ENCODE measurements around the gene STK26. TPM values are rescaled to one million over a fixed set of nuclear protein-coding genes. Genes with fewer than 3 reads are reported as not detected.

Gene STK26
- total and polyA plus RNA-seq, 4 donors = 9.1 to 16.4 (median 11.1) TPM

- peaks cover 0 to 3% (median 0%) of the 10 kb centered on the region in 5 donors for H3K4me1 ChIP-seq (ENCODE audit: control insufficient read depth in 5 of 5, insufficient read depth in 5 of 5, low read length in 5 of 5)
- H3K27me3 ChIP-seq (ENCODE audit: control insufficient read depth in 3 of 3, insufficient read depth in 3 of 3, low read length in 2 of 3) = peaks cover 0 to 50% (median 26%) of the 10 kb centered on the region in 3 donors
- ATAC-seq (ENCODE audit: insufficient read depth, low FRiP score) = no peak
- WGBS, 2 donors = 69 to 89% methylated on average over 3 of the region's 3 CpGs
- no peaks in the 10 kb centered on the region for H3K36me3 ChIP-seq (ENCODE audit: control insufficient read depth in 4 of 4, insufficient read depth in 4 of 4, low read length in 4 of 4)
- no peak for TF ChIP-seq CTCF (IDR thresholded peaks at IDR 0.05; ENCODE audit: control extremely low read depth, extremely low read depth)
- H3K9me3 ChIP-seq (ENCODE audit: control insufficient read depth in 4 of 4, insufficient read depth in 3 of 4, low read length in 3 of 4) = peaks cover 0 to 8% (median 0%) of the 10 kb centered on the region in 4 donors
- no peak overlapping the region for H3K27ac ChIP-seq (ENCODE audit: low read depth in 1 of 2, low read length in 1 of 2)
- H3K4me3 ChIP-seq = no peak overlapping the region
- no peak for DNase-seq
- H3K9ac ChIP-seq (ENCODE audit: insufficient read depth in 1 of 2, low read length in 2 of 2) = no peak overlapping the region
These were observed 96.2 kb downstream of the STK26 start for GRCh38 chrX:132119283-132119682.

- Histone ChIP-seq H3K9me3 (ENCODE audit: control insufficient read depth in 4 of 4, insufficient read depth in 3 of 4, low read length in 3 of 4) (peaks cover 0 to 8% (median 0%) of the 10 kb centered on the region in 4 donors), H3K27ac (ENCODE audit: low read depth in 1 of 2, low read length in 1 of 2) (no peak overlapping the region), H3K9ac (ENCODE audit: insufficient read depth in 1 of 2, low read length in 2 of 2) (no peak overlapping the region), H3K27me3 (ENCODE audit: control insufficient read depth in 3 of 3, insufficient read depth in 3 of 3, low read length in 2 of 3) (peaks cover 0 to 50% (median 22%) of the 10 kb centered on the region in 3 donors), H3K4me1 (ENCODE audit: control insufficient read depth in 5 of 5, insufficient read depth in 5 of 5, low read length in 5 of 5) (peaks cover 0 to 3% (median 0%) of the 10 kb centered on the region in 5 donors), H3K4me3 (no peak overlapping the region), H3K36me3 (ENCODE audit: control insufficient read depth in 4 of 4, insufficient read depth in 4 of 4, low read length in 4 of 4) (no peaks in the 10 kb centered on the region)
- 62 to 85% methylated on average over 12 of the region's 12 CpGs for WGBS, 2 donors
- no peak for ATAC-seq (ENCODE audit: insufficient read depth, low FRiP score)
- no peak for TF ChIP-seq CTCF (IDR thresholded peaks at IDR 0.05; ENCODE audit: control extremely low read depth, extremely low read depth)
- DNase-seq = peak in 2 of 3 donors; percentile 8 to 26
These were observed 96.9 kb downstream of the STK26 start for GRCh38 chrX:132119821-132120515.

GRCh38 chrX:132120913-132121312, 97.8 kb downstream of the STK26 start:
- WGBS, 2 donors = 62 to 83% methylated on average over 4 of the region's 4 CpGs
- no peak for ATAC-seq (ENCODE audit: insufficient read depth, low FRiP score)
- H3K27me3 ChIP-seq (ENCODE audit: control insufficient read depth in 3 of 3, insufficient read depth in 3 of 3, low read length in 2 of 3) = peaks cover 0 to 52% (median 29%) of the 10 kb centered on the region in 3 donors

More at GRCh38 chrX:132120913-132121312, 97.8 kb downstream of the STK26 start:
- no peak for TF ChIP-seq CTCF (IDR thresholded peaks at IDR 0.05; ENCODE audit: control extremely low read depth, extremely low read depth)
- H3K4me1 ChIP-seq (ENCODE audit: control insufficient read depth in 5 of 5, insufficient read depth in 5 of 5, low read length in 5 of 5) = peaks cover 0 to 3% (median 0%) of the 10 kb centered on the region in 5 donors
- no peak overlapping the region for H3K9ac ChIP-seq (ENCODE audit: insufficient read depth in 1 of 2, low read length in 2 of 2)
- H3K27ac ChIP-seq (ENCODE audit: low read depth in 1 of 2, low read length in 1 of 2) = no peak overlapping the region
- H3K9me3 ChIP-seq (ENCODE audit: control insufficient read depth in 4 of 4, insufficient read depth in 3 of 4, low read length in 3 of 4) = peaks cover 0 to 8% (median 0%) of the 10 kb centered on the region in 4 donors
- no peak for DNase-seq
- H3K36me3 ChIP-seq (ENCODE audit: control insufficient read depth in 4 of 4, insufficient read depth in 4 of 4, low read length in 4 of 4) = no peaks in the 10 kb centered on the region
- H3K4me3 ChIP-seq = no peak overlapping the region

Other genes starting within 250 kb of the STK26 start
- gene FRMD7, start 104.7 kb downstream of the STK26 start, total RNA-seq = not detected
- under 1 TPM in 1 of 2 donors, not detected in 1; 0.03 TPM for gene FRMD7, start 104.7 kb downstream of the STK26 start, polyA plus RNA-seq
- 10 to 100 TPM; 20.1 to 26.7 TPM for gene RAP2C, start 196.1 kb downstream of the STK26 start, total RNA-seq
- 10 to 100 TPM; 17.1 to 32.0 TPM for gene RAP2C, start 196.1 kb downstream of the STK26 start, polyA plus RNA-seq